Nephron (organoid): ENCODE measurements around the gene TSC22D2.
A peak's percentile ranks its signal among the peaks of the same experiment; 100 is the strongest.

ENCODE experiments used
- H3K27ac Mint-ChIP-seq, 3 experiments: 2 replicates each; pipeline ENCODE4 v1.8.0; 2020; ENCODE audit warnings: mixed read lengths in 3 of 3, mild to moderate bottlenecking in 2 of 3, moderate library complexity in 1 of 3
- H3K27me3 Mint-ChIP-seq: 2 replicates; pipeline ENCODE4 v1.8.0; 2021; ENCODE audit warnings: low read depth, mild to moderate bottlenecking, moderate library complexity, mixed read lengths
- H3K36me3 Mint-ChIP-seq: 2 replicates; pipeline ENCODE4 v1.8.0; 2020; ENCODE audit warnings: low read depth, mixed read lengths
- H3K4me1 Mint-ChIP-seq: 2 replicates; pipeline ENCODE4 v1.8.0; 2020; ENCODE audit warnings: mixed read lengths
- H3K4me3 Mint-ChIP-seq, 3 experiments: 2 replicates each; pipeline ENCODE4 v1.8.0; 2020; ENCODE audit warnings: mild to moderate bottlenecking in 3 of 3, mixed read lengths in 3 of 3, moderate library complexity in 2 of 3
- H3K9me3 Mint-ChIP-seq: 2 replicates; pipeline ENCODE4 v1.8.0; 2020; ENCODE audit warnings: mixed read lengths
- TF ChIP-seq, protein P1 (sequence below), 3 experiments: fragments of 200-600 bp; sonication (generic); IDR thresholded peaks; one replicate each; pipeline ENCODE4 v1.5.0; 2021; ENCODE audit warnings: antibody characterized with exemption in 3 of 3; ENCODE audit not compliant: unreplicated experiment in 3 of 3

The TSC22D2 gene

DNA sequence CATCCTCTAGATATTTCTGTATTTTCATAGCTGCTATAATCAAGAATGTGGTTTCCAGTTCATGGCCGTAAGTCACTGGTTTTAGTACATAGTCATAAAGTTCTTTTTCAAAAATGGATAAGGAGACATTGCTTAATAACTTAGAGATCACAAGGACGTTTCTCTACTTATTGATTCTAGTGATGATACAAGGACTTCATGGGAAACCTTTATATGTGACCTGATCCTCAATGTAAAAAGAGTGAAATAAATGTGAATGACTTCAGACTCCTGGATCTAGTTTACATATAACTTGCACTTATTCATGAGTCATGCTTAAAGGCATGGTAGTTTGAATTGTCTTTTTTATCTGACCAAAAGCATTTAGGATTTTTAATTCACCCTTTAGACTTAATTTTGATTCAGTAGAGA is 35.2 kb downstream of the TSC22D2 start:
- Mint-ChIP-seq H3K36me3 (peaks cover 56% of the 10 kb centered on the region), H3K4me1 (peaks cover 9% of the 10 kb centered on the region), H3K9me3 (no peaks in the 10 kb centered on the region), H3K27me3 (no peaks in the 10 kb centered on the region), H3K27ac (no peak overlapping the region), H3K4me3 (no peak overlapping the region)
- TF ChIP-seq, protein P1, sequence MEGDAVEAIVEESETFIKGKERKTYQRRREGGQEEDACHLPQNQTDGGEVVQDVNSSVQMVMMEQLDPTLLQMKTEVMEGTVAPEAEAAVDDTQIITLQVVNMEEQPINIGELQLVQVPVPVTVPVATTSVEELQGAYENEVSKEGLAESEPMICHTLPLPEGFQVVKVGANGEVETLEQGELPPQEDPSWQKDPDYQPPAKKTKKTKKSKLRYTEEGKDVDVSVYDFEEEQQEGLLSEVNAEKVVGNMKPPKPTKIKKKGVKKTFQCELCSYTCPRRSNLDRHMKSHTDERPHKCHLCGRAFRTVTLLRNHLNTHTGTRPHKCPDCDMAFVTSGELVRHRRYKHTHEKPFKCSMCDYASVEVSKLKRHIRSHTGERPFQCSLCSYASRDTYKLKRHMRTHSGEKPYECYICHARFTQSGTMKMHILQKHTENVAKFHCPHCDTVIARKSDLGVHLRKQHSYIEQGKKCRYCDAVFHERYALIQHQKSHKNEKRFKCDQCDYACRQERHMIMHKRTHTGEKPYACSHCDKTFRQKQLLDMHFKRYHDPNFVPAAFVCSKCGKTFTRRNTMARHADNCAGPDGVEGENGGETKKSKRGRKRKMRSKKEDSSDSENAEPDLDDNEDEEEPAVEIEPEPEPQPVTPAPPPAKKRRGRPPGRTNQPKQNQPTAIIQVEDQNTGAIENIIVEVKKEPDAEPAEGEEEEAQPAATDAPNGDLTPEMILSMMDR (IDR thresholded peaks at IDR 0.05; ENCODE audit: unreplicated experiment in 3 of 3) = no peak

- Mint-ChIP-seq H3K4me1 (peaks cover 15% of the 10 kb centered on the region), H3K27ac (no peak overlapping the region), H3K27me3 (no peaks in the 10 kb centered on the region), H3K36me3 (peaks cover 49% of the 10 kb centered on the region), H3K4me3 (no peak overlapping the region), H3K9me3 (no peaks in the 10 kb centered on the region)
- TF ChIP-seq, protein P1 (IDR thresholded peaks at IDR 0.05; ENCODE audit: unreplicated experiment in 3 of 3) = no peak
These were observed 36.3 kb downstream of the TSC22D2 start for GRCh38 chr3:150444371-150444770.

- no peak overlapping the region for H3K4me3 Mint-ChIP-seq
- TF ChIP-seq, protein P1 (IDR thresholded peaks at IDR 0.05; ENCODE audit: unreplicated experiment in 3 of 3) = no peak
- H3K27ac Mint-ChIP-seq = no peak overlapping the region
These were observed 38.4 kb downstream of the TSC22D2 start for GRCh38 chr3:150446470-150446977.

DNA sequence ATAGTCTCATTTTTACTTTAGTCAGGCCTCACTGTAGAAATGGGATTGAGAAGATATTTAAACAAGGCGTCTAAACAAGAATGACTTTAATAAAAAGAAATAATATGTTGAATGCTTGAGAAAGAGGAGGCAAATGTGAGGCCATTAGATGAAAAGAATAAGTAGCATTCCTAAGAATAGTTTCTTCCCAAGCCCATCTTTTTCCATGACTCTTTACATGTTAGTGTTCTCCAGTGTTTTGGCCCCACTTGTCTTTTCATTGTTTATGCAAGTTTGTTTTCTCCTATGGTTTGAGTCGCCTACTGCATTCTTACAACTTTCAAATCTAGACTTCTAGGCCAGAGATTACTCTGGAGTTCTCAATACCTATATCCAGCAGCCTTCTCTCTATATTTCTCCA is 39.0 kb downstream of the TSC22D2 start:
- H3K4me3 Mint-ChIP-seq = no peak overlapping the region
- H3K36me3 Mint-ChIP-seq = peaks cover 34% of the 10 kb centered on the region
- TF ChIP-seq, protein P1 (IDR thresholded peaks at IDR 0.05; ENCODE audit: unreplicated experiment in 3 of 3) = no peak
- peak overlapping the region in 1 of 3 experiments; percentile 13 for H3K27ac Mint-ChIP-seq
- H3K4me1 Mint-ChIP-seq = peaks cover 24% of the 10 kb centered on the region
- no peaks in the 10 kb centered on the region for H3K27me3 Mint-ChIP-seq
- H3K9me3 Mint-ChIP-seq = no peaks in the 10 kb centered on the region

More at GRCh38 chr3:150446470-150446977, 38.4 kb downstream of the TSC22D2 start:
- Mint-ChIP-seq H3K4me1 (peaks cover 24% of the 10 kb centered on the region), H3K27me3 (no peaks in the 10 kb centered on the region), H3K9me3 (no peaks in the 10 kb centered on the region), H3K36me3 (peaks cover 39% of the 10 kb centered on the region)

DNA sequence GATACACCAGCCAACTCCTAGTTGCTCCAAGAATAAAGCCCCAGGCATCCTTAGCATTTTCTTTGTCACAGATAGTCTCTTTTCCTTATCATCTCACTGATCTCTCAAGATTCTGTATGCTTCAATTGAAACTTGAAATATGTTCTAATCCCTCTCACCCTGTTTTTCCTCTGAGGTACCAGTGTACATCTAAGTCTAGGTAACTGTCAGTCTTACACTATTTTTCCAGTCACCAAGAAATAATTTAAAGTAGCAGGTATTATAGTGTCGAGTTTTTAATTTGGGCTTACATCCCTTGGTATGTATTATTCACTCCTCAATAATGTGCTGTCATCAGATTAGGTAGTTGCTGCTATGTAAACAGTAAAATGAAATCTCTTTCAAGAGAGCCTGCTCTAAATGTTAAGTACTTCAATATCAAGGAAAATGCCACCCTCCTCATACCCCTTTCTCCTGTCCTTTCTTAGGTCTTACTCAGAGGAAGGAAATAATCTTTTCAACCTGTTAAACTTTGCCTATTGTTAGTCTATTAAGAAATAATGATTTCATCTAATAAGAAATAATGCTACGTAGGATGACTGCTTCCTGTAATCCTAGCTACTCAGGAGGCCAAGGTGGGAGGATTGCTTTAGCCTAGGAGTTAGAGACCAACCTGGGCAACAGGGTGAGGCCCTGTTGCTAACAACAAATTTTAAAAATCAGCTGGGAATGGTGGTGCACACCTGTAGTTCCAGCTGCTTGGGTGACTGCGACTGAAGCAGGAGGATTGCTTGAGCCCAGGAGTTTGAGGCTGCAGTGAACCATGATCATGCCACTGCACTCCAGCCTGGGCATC is 39.8 kb downstream of the TSC22D2 start:
- Mint-ChIP-seq H3K27me3 (no peaks in the 10 kb centered on the region), H3K9me3 (no peaks in the 10 kb centered on the region), H3K4me3 (no peak overlapping the region), H3K4me1 (peaks cover 24% of the 10 kb centered on the region), H3K36me3 (peaks cover 27% of the 10 kb centered on the region), H3K27ac (peak overlapping the region in 1 of 3 experiments; percentile 13)
- TF ChIP-seq, protein P1 (IDR thresholded peaks at IDR 0.05; ENCODE audit: unreplicated experiment in 3 of 3) = no peak
